ENCODE data around the gene TEDDM1. TPM values are rescaled to one million over a fixed set of nuclear protein-coding genes. Genes with fewer than 3 reads are reported as not detected.
"Not testable (repeated sequence)": the region's sequence is repeated elsewhere in the genome, so short reads cannot be mapped to it uniquely, and the experiment has no call there.

TEDDM1 gene
- total RNA-seq, 1 experiment from 2014 or later, result not detected

DNA sequence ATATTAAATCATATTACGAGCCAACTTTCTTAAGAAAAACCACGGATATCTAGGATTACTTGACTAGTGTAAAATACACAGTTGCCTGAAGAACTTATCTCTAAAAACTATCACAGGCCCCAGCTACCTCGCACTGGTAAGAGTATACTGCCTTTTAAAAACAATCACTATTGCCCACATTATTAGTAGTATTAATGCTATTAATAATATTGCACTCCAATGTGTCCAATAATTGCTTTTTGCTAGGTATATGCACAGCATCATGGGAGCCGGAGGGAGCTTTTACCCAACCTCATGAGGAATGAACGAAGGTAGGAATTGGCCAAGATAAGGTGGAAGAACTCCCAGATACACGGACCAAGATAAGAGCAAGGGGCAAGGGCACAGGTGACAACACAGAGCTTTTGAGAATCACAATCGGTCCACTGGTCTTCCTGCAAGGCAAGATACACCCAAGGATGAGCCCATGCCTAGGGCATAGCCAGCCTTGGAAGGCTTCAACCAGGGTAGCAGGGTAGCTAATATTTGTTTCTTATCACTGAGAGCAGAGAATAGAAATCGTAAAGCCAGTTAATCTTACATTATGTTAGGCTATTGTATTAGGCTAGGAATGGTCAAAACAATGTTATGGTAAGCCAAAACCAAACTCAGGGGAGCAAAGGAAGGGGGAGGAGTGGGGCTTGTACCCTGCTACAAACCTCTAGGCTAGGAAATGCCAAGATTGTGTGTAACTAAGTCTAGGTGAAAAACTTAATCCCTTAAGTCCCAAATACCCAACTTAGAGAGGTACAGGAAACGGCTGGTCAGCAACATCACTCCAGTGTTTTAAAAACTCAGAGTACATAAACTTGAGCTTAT, 18.3 kb downstream of the TEDDM1 start:
- DNase-seq (ENCODE audit: low read depth), result no peak

DNA sequence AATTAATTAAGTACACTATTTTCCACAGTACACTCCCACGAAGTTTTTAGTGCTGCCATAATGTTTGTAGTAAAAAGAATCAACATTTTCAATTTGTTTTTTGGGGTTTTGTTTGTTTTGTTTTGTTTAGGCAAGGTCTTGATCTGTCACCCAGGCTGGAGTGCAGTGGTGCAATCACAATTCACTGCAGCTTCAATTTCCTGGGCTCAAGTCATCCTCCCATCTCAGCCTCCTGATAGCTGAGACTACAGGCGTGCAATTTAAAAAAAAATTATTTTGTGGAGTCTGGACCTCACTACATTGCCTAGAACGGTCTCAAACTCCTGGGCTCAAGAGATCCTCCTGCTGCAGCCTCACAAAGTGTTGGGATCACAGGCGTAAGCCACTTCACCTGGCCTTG, 20.3 kb downstream of the TEDDM1 start:
- DNase-seq (ENCODE audit: low read depth), result no peak

DNA sequence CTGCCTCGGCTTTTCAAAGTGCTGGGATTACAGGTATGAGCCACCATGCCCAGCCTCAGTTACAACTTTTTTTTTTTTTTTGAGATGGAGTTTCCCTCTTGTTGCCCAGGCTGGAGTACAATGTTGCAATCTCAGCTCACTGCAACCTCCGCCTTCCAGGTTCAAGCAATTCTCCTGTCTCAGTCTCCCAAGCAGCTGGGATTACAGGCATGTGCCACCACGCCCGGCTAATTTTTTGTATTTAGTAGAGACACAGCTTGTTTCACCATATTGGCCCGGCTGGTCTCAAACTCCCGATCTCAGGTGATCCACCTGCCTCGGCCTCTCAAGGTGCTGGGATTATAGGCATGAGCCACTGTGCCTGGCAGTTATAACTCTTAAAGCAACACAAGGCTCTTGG, 20.7 kb downstream of the TEDDM1 start:
- DNase-seq (ENCODE audit: low read depth), result not testable (repeated sequence)

DNA sequence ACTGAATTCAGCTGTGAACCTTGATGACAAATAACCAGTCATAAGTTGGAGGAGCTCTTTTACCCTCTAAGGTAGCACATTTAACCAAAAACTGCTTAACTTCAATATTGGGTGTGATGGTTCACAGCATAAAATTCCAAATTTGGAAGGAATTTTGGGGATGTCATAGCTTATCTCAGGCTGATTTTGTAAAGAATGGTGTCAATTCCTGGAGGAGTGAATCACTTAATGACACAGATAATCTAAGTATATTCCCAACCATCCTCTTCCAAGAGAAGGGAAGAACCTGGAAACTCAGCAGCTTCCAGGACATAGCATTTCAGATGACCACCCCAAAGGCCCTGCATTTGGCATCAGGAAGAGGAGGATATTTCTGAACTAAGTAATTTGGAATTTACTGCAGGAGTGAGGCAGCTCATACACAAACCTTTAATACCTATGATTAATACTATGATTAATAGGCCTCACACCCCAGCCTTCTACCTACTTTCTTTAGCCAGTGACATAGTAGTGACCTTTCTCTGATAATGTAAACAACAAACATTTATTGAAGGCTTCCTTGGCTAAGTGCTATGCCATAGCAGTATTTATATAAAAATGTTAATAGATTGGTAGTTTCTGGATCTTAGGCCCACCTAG, 23.4 kb downstream of the TEDDM1 start:
- DNase-seq (ENCODE audit: low read depth), result no peak

DNA sequence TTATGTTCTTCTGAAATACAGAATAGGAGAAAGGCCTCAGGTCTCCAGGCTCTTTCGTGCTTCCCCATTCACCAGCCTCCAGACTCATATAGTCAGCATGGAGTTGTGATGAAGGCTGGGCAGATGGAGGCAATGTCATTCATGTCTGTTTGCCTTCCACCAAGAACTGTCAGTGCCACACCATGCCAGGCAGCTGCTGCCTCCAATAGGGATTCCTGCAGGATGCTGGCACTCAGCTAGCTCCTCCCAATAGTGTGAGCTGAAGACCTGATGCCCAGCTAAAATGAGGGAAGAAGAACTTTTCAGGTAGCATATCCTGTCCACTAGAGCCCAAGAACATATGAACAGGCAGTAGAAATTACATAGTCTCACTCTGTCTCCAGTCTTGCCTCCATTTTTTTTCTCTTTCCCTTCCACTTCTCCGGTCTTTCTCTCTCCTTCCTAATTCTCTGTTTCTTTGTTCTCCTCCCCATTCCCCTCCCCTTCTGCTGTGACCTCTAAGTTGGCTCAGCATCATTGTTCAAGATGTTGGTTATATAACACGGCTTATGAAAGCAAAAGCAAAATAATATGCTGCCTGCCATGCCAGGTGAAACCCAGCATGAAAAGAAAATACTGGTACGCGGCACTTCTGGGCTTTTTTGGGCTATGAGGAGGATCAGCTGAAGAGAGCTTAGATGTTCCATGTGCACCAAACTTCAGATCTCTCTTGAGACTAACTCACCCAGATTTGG, 26.2 kb downstream of the TEDDM1 start:
- no peak for DNase-seq (ENCODE audit: low read depth)

DNA sequence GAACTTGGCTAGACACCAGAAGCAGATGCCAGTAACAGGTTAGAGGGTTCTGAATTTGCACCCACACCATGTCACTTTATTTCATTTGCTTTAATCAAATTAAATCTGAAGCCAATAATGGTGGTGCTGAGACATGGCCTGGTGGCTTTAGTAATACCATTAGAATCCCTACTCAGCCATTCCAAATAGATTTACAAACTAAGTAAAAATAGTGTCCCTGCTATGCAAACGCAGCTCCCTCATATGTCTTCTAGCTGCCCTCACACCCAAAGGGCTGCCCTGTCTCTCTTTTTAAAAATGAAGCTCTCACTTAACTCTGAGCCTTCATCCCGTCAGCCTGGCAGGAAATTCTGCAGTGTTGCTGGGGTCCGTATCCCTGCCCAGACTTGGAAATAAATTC, 29.9 kb downstream of the TEDDM1 start:
- DNase-seq (ENCODE audit: low read depth), result no peak

DNA sequence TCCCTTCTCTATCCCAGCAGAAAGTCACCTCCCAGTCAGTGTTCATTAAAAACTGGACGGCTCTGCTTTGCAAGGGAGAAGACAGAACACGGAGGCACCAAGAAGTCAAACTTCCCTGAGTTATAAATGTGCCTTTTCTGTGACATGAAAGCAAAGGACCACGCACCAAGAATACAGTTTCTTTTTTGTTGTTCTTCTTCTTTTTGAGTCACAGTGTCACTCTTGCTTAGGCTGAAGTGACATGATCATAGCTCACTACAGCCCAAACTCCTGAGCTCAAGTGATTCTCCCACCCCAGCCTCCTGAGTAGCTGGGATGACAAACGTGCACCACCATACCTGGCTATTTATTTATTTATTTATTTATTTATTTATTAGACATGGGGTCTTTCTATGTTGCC, 31.6 kb downstream of the TEDDM1 start:
- no peak for DNase-seq (ENCODE audit: low read depth)

DNA sequence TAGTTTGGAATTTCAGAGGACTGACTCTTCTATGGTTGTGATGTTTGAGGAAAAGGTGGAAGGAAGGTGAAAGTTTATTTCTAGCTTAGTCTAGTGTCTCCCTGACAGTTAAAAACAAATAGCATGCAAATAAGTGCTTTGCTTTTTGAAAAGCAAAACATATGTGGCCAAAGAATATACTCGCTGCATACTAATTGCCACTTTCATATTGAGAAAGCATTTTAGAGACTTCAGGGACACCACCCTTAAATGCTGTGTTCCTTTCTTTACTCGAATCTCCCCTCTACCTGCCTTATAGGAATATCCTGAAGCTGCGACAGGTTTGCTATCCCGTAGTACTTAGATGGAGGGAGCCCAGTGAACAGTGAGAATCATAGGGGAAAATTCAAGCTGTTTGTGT, 32.1 kb downstream of the TEDDM1 start:
- no peak for DNase-seq (ENCODE audit: low read depth)

DNA sequence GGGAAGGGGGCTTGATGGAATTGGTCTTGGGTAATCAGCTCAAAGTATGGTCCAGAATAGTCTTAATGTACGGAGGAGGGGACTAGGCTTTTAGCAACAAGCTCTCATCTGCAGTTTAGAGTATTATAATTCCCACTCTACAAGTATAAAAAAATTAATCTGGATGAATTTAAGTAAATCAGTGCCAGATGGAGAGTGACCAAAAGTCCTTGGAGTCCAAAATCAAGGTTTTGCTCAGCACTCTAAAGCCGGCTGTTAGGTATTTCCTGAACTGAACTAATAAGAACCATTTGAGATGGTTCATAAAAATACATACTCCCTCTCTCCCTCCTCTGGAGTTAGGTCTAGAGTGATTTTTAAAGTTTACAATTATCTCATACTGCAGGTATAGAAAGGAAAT, 32.5 kb downstream of the TEDDM1 start:
- DNase-seq (ENCODE audit: low read depth), result no peak

DNA sequence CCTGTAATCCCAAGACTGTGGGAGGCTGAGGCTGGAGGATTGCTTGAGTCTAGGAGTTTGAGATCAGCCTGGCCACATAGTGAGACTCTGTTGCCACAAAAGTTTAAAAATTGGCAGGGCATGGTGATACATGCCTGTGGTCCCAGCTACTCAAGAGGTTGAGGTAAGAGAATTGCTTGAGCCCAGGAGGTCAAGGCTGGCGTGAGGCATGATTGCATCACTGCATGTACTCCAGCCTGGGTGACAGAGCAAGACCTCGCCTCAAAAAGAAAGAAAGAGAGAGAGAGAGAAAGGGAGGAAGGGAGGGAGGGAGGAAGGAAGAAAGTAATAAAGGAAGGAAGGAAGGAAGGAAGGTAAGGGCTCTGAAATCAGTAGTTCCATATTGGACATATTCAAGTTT, 33.9 kb downstream of the TEDDM1 start:
- DNase-seq (ENCODE audit: low read depth), result no peak

DNA sequence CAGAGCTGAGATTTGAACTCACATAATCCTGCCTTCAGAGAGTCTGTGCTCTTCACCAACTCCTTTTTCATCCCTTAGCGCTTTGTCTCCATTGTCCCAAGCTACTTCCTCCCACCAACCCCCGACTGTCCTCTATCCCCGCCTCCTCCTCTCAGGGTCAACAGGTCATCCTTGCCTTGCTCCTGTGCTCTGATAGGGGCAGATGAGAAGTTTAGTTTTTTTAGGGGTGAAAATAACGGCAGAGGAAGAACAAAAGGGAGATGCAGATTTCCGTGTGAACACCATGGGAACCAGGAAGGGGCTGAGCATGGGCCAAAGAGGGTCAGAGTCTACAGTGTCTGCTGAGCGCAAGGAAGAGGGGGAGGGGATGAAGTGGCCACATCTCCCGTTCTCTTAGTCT, 40.8 kb downstream of the TEDDM1 start:
- no peak for DNase-seq (ENCODE audit: low read depth)

DNA sequence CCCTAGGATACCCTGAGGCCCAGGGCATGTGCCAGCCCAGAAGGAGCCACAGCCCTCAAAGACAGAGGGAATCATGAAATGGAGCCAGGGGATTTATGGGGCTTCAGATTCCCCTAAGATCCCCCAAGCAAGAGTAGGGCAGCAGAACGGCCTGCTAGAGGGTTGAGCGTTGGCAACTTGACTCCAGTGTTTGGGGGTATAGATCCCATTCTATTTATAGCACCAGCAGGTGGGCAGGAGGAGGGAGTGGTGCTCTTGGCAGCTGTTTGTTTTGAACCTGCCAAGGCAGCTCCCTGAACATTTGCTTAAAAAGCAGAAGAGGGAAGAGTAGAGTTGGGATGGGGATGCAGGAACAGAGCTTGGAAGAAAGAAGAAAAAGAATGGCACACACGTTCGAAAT, 42.6 kb downstream of the TEDDM1 start:
- DNase-seq (ENCODE audit: low read depth), result no peak

DNA sequence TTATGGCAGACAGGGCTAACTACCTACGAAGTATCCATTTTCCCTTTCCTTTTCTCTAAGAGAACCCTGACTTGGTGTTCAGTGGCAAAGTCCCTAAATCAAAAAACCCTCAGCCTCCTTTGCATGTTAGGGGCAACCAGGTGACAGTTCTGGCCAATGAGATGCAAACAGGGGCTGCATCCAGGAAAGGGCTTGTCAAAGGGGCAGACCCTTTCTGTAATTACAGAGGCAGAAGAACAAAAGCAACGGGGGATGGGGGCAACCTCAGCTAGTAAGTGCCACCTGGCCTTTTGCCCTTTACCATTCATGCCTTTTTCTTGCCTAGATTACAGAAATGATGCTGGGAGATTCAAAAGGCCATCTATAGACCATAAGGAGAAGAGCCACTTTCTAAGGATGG, 43.3 kb downstream of the TEDDM1 start:
- DNase-seq (ENCODE audit: low read depth), result no peak

DNA sequence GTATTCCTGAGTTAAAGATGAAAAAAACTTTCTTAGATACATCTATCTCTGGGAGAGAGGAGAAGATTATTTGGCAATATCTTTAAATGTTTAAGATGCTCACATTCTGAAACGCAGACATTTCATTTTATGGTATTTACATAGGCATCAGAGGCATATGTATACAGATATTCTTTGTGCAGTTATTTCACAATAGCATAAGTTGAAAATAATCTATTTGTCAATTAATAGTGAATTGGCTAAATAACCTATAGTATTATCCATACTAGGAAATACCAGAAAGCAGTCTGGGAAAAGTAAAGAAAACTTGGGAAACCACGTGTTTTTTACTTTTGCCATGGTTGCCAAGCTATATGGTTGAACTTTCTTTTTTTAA, 44.8 kb downstream of the TEDDM1 start:
- DNase-seq (ENCODE audit: low read depth), result no peak

DNA sequence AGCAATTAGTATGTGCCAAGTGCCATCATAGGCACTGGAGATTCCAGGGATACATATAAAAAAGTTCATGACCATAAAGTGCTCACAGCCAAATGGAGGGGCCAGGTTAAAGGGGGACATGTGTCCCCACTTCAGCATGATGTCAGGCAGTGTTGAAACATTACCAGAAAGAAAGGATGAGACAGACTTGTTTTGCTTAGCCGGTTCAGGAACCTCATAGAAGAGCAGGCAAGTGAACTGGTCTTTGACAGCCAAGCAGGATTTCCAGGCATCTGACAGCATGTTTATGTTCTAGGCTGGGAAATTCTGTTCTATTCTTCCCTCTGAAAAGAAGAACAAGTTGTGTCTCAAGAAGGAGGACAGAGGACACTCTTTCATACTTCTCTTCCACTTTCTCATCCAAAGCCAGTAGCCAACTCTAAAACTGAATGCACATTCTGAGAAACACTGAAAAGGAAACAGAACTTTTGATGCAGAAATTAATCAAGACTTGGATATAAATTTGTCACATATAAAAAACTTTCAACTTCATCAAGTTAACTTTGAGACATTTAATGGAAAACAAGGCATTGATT, 48.6 kb downstream of the TEDDM1 start:
- no peak for DNase-seq (ENCODE audit: low read depth)

DNA sequence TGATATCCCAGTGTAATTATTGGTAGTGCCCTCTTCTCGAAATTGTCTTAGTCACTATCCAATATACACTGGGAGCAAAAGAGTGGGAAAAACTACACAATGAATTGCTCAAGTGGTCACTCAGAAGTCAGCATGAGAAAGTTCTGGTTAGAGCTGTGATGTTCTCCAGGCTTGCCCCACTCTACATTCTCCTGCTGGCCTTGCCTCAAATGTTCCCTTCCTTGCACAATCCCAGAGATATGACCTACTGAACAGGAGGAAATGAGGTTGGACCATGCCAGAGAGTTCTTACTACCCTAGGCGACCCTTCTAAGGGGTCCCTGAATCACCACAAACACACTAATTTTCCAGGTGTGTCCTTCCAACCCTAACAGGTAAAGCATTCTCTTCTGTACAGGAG, 49.6 kb downstream of the TEDDM1 start:
- no peak for DNase-seq (ENCODE audit: low read depth)

DNA sequence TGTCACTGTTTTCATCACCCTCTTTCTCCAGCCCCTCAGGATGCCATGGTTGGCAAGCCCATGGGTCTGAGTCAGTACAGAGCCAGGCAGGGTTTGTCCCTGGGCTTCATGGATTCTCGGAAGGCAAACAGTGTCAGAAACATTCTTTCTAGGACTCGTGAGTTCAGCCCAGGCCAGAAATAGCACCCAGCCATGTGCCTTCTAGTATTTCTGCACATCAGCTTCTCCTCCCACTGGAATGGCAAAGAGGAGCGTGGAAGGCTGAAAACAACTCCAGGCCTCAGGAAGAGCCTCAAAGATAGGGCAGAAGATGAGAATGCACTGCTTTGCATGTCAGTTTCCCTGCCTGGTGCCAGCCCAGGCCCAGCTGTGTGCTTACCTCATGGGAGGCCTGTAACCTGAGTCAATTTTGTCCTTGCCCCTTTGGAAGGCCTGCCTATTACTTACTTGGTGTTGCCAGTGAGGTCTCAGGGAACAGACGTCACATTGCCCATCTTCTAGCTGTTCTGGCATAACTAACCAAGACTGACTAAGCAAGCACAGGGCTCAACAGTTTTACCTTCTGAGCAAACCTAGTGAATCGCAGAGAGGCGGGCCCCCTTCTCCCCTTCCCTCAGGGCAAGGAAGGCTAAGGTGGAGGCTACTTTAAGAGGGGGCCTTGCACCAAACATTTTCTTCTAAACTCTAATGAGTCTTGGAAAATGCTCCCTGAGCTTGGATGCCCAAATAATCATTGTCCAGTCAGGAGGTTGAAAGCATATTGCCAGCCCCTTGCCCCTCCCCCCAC, 51.3 kb downstream of the TEDDM1 start:
- no peak for DNase-seq (ENCODE audit: low read depth)

Measured in Daoy (cell line).